Stomach (tissue), 4 donors: ENCODE measurements around the gene RAB1A.
"Not testable (repeated sequence)": the region's sequence is repeated elsewhere in the genome, so short reads cannot be mapped to it uniquely, and the experiment has no call there.

Source experiments
- CTCF ChIP-seq, 7 experiments: fragments of 450-650 bp in 4 of 7; fragments of 200-600 bp in 3 of 7; sonication (generic) in 3 of 7; IDR thresholded peaks; one replicate each; pipeline ENCODE4 v1.5.1; 2016 to 2019; ENCODE audit warnings: antibody characterized with exemption in 7 of 7, control low read depth in 2 of 7, mild to moderate bottlenecking in 1 of 7
- POLR2A ChIP-seq, 4 donors: fragments of 450-650 bp; IDR thresholded peaks; one replicate each; pipeline ENCODE4 v1.6.1; 2016; ENCODE audit warnings: antibody characterized with exemption in 4 of 4, control low read depth in 2 of 4, mild to moderate bottlenecking in 1 of 4, moderate library complexity in 1 of 4

GRCh38 chr2:65174031-65174430 lies 44.1 kb upstream of the RAB1A start:
- not testable (repeated sequence) for TF ChIP-seq POLR2A, CTCF (IDR thresholded peaks at IDR 0.05)
